ENCODE data around the gene TNC.

DNA sequence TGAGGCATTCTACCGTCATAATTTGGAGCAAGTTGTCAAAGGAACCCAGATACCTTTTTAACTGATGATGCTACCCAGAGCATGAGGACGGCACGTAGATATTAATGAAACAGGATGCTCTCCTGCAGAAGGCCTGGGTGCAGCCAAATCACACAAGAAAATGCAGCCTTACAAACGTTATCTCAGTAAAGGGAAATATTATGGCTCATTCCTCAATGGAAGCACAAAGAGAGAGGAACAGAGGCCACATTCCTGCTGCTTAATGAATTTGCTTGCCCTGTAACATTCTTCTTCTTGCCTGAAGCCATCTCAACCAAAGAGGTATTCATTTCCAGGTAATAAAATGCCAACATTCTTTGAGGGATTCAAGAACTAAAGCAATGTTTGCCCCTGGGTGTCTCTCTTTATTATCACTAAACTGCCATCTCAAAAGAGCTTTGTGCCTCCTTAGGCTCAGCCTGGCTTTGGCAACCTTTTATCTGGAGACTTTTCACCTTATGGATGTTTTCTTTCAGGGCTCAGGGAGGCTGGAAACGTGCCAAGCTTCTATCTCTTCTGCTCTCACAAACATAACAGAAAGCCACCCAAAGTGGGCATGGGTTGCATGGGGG, 92.9 kb downstream of the TNC start:
- TF ChIP-seq EZH2 (IDR thresholded peaks at IDR 0.05; ENCODE audit: borderline replicate concordance): no peak
- no peak for TF ChIP-seq EZH2phosphoT487 (IDR thresholded peaks at IDR 0.05; ENCODE audit: low read depth, severe bottlenecking, unreplicated experiment)
